PC-3 (cell line): ENCODE results near the gene CARD10. TPM values are rescaled to one million over a fixed set of nuclear protein-coding genes. Genes with fewer than 3 reads are reported as not detected.

Experiments
- ATAC-seq: fragments of 200-7000 bp; cut with Tn5 transposase; 2 replicates; pipeline ENCODE4 v1.9.1; 2020; ENCODE audit warnings: mild to moderate bottlenecking, moderate library complexity
- BruUV-seq: library from RNA; stranded (reverse); fragments of 400-500 nt; replicated peaks from 2 replicates; lab custom pipeline; 2021; lab: Mats Ljungman, UMichigan
- CTCF ChIA-PET: fragments of 300-600 bp; sonication (Branson Sonifier 250); formaldehyde crosslinking; loops from one replicate; lab custom pipeline; 2022; ENCODE audit warnings: antibody characterized with exemption; lab: Charles Lee
- POLR2A ChIA-PET: fragments of 300-600 bp; sonication (Branson Sonifier 250); formaldehyde crosslinking; loops from one replicate; lab custom pipeline; 2022; ENCODE audit warnings: antibody characterized with exemption; ENCODE audit not compliant: unreplicated experiment; lab: Charles Lee
- DNase-seq: peaks from one replicate; pipeline ENCODE4 v3.0.0-alpha.2; 2015
- H2AFZ ChIP-seq: fragments of 300-600 bp; sonication (generic); 2 replicates; pipeline ENCODE4 v1.6.0; 2016; ENCODE audit warnings: antibody characterized with exemption, low read length
- H3F3A ChIP-seq: fragments of 300-600 bp; sonication (generic); one replicate; pipeline ENCODE4 v1.6.0; 2017; ENCODE audit warnings: antibody characterized with exemption, low read length, control low read depth, mild to moderate bottlenecking; ENCODE audit not compliant: unreplicated experiment
- H3K27ac ChIP-seq: fragments of 300-600 bp; sonication (generic); 2 replicates; pipeline ENCODE4 v1.5.1; 2016; ENCODE audit warnings: mild to moderate bottlenecking, low read length
- H3K27me3 ChIP-seq: fragments of 300-600 bp; sonication (generic); 2 replicates; pipeline ENCODE4 v1.6.1; 2016; ENCODE audit warnings: low read length, mixed read lengths
- H3K36me3 ChIP-seq: fragments of 300-600 bp; sonication (generic); 2 replicates; pipeline ENCODE4 v1.6.1; 2016; ENCODE audit warnings: low read depth, mixed run types, low read length, mixed read lengths
- H3K4me1 ChIP-seq: fragments of 300-600 bp; sonication (generic); 2 replicates; pipeline ENCODE4 v1.5.1; 2016; ENCODE audit warnings: low read length; ENCODE audit not compliant: insufficient read depth
- H3K4me2 ChIP-seq: fragments of 300-600 bp; sonication (generic); 2 replicates; pipeline ENCODE4 v1.6.0; 2016; ENCODE audit warnings: low read length
- H3K4me3 ChIP-seq: fragments of 300-600 bp; sonication (generic); 2 replicates; pipeline ENCODE4 v1.5.1; 2016; ENCODE audit warnings: mild to moderate bottlenecking, low read length, mixed read lengths
- H3K79me2 ChIP-seq: fragments of 300-600 bp; sonication (generic); 2 replicates; pipeline ENCODE4 v1.6.1; 2017; ENCODE audit warnings: low read length, mixed read lengths
- H3K9ac ChIP-seq: fragments of 300-600 bp; sonication (generic); 2 replicates; pipeline ENCODE4 v1.6.0; 2016; ENCODE audit warnings: mild to moderate bottlenecking, low read length
- H3K9me2 ChIP-seq: fragments of 300-600 bp; sonication (generic); replicated peaks from 2 replicates; pipeline ENCODE4 v1.6.1; 2016; ENCODE audit warnings: mixed run types, low read length, mixed read lengths
- H3K9me3 ChIP-seq: fragments of 300-600 bp; sonication (generic); 2 replicates; pipeline ENCODE4 v1.6.1; 2016; ENCODE audit warnings: low read length, mixed read lengths
- H4K20me1 ChIP-seq: fragments of 300-600 bp; sonication (generic); 2 replicates; pipeline ENCODE4 v1.6.1; 2016; ENCODE audit warnings: low read length, mixed read lengths
- EZH2 ChIP-seq: fragments of 300-600 bp; sonication (generic); IDR thresholded peaks from one replicate; pipeline ENCODE4 v1.6.1; 2017; ENCODE audit warnings: antibody characterized with exemption, mild to moderate bottlenecking, low read length; ENCODE audit not compliant: unreplicated experiment
- EZH2phosphoT487 ChIP-seq: fragments of 300-600 bp; sonication (generic); IDR thresholded peaks from 2 replicates; pipeline ENCODE4 v1.6.1; 2018; ENCODE audit warnings: mild to moderate bottlenecking, antibody characterized with exemption, low read length, borderline replicate concordance
- intact Hi-C: fragments of 100-400 bp; cut with micrococcal nuclease; formaldehyde crosslinking; loops from 2 replicates; pipeline ENCODE4 v1.9.0; 2023
- total RNA-seq: library from RNA; depleted of rRNA; stranded (reverse); fragments of >200 nt; gene quantifications from 2 replicates; pipeline ENCODE4 v1.2.3, GENCODE V29; 2014
- TF ChIP-seq, protein P1 (sequence below): fragments of 300-600 bp; sonication (generic); conservative IDR thresholded peaks from 2 replicates; pipeline ENCODE4 v1.5.1; 2017; ENCODE audit warnings: antibody characterized with exemption, low read depth, mild to moderate bottlenecking, low read length

Gene CARD10
- total RNA-seq, 1 experiment from 2014 or later: 20.7 TPM

DNA sequence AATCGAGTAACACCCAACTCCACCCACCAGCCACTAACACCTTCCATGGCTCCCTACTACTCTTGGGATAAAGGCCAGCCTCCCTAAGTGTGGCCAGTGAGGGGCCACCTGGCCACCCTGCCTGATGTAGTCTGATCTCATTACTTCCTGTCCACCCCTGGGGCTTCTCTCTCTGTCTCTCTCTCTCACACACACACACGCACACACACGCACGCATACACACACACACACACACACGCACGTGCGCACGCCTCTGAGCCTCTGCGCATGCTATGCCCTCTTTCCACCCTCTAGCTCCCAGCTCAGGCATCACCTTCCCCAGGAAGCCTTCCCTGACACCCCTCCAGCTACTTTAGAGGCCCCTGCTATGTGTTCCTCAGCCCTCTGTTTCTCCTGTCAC, 37.0 kb downstream of the CARD10 start:
- Histone ChIP-seq H3K4me1 (peaks cover 3% of the 10 kb centered on the region; the same call in 1 of the 2 replicates), H3K9me3 (no peaks in the 10 kb centered on the region), H3K9ac (no peak overlapping the region), H3K9me2 (no peaks in the 10 kb centered on the region), H3K27ac (no peak overlapping the region), H3F3A (no peaks in the 10 kb centered on the region), H3K27me3 (no peaks in the 10 kb centered on the region), H3K4me3 (no peak overlapping the region), H2AFZ (no peak overlapping the region), H3K79me2 (no peaks in the 10 kb centered on the region), H4K20me1 (no peaks in the 10 kb centered on the region), H3K36me3 (no peaks in the 10 kb centered on the region), H3K4me2 (no peak overlapping the region)
- TF ChIP-seq EZH2 (no peak), EZH2phosphoT487 (no peak)
- TF ChIP-seq, protein P1, sequence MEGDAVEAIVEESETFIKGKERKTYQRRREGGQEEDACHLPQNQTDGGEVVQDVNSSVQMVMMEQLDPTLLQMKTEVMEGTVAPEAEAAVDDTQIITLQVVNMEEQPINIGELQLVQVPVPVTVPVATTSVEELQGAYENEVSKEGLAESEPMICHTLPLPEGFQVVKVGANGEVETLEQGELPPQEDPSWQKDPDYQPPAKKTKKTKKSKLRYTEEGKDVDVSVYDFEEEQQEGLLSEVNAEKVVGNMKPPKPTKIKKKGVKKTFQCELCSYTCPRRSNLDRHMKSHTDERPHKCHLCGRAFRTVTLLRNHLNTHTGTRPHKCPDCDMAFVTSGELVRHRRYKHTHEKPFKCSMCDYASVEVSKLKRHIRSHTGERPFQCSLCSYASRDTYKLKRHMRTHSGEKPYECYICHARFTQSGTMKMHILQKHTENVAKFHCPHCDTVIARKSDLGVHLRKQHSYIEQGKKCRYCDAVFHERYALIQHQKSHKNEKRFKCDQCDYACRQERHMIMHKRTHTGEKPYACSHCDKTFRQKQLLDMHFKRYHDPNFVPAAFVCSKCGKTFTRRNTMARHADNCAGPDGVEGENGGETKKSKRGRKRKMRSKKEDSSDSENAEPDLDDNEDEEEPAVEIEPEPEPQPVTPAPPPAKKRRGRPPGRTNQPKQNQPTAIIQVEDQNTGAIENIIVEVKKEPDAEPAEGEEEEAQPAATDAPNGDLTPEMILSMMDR: no peak
- no peak for DNase-seq
- ATAC-seq: no peak
- intact Hi-C loops: no loop called here
- POLR2A ChIA-PET: no interaction called here
- BruUV-seq: no TSS peak
- CTCF ChIA-PET: interaction anchor here (0.7 kb wide), 1 partner anchor 60 kb away, joined by 3 read pairs; no protein-coding TSS in a partner anchor

DNA sequence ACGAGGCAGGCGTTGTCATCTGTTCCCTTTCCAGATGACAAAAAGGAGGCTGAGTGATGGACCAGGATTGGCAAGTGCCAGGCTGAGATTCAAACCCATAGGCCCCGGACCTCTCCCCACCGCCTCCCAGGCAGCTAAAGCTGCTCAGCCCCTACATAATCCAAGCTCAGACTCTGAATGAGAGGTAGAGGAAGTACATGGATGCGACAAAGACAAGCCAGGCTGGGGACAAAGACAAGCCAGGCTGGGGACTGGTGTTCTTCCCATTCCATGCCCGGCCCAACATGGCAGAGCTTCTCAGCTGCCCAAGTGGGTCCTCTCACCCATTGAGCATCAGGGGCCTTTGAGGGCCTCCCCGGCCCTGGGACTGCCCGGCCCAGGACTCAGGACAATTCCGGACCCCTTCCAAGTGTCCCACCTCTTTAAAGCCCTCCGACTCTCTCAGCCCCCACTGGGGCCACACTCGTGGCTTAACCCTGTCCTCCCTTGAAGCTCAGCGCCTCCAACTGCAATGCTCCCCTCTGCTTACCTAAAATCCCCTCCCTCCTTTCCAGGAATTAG, 37.8 kb downstream of the CARD10 start:
- H3K9me2 ChIP-seq: no peaks in the 10 kb centered on the region
- no peaks in the 10 kb centered on the region for H3K9me3 ChIP-seq
- no TSS peak for BruUV-seq
- intact Hi-C loops: no loop called here
- H2AFZ ChIP-seq: no peak overlapping the region
- TF ChIP-seq EZH2 (no peak), EZH2phosphoT487 (no peak)
- TF ChIP-seq, protein P1: no peak
- ChIA-PET POLR2A (no interaction called here), CTCF (no interaction called here)
- H3K79me2 ChIP-seq: no peaks in the 10 kb centered on the region
- H3K4me3 ChIP-seq: no peak overlapping the region
- no peaks in the 10 kb centered on the region for H3K36me3 ChIP-seq
- H3K4me2 ChIP-seq: no peak overlapping the region
- no peak overlapping the region for H3K27ac ChIP-seq
- H3K4me1 ChIP-seq: peaks cover under 1% of the 10 kb centered on the region; the same call in 1 of the 2 replicates
- H3K27me3 ChIP-seq: no peaks in the 10 kb centered on the region
- DNase-seq (no peak), ATAC-seq (no peak)
- H4K20me1 ChIP-seq: no peaks in the 10 kb centered on the region
- no peaks in the 10 kb centered on the region for H3F3A ChIP-seq
- no peak overlapping the region for H3K9ac ChIP-seq
